ENCODE data around the gene OR52A1. TPM values are rescaled to one million over a fixed set of nuclear protein-coding genes. Genes with fewer than 3 reads are reported as not detected.
A peak's percentile ranks its signal among the peaks of the same experiment; 100 is the strongest.

Gene OR52A1
- total and polyA plus RNA-seq, 9 of the 15 experiments (the other 6 are each of a cell fraction or from before 2014, with no cell fraction given), result under 0.01 to 0.33 (median 0.13) TPM; not detected in 3

- TF ChIP-seq POLR3G (IDR thresholded peaks at IDR 0.05; ENCODE audit: extremely low read depth, insufficient read length, insufficient replicate concordance), result no peak
- no peak for TF ChIP-seq NR2C2 (CRISPR knock-in tag; IDR thresholded peaks at IDR 0.05)
- TF ChIP-seq NR2C2 (tag; IDR thresholded peaks at IDR 0.05), result no peak
- peak; percentile 69; the same call in 1 of the 2 replicates for TF ChIP-seq ZNF589 (CRISPR knock-in tag; IDR thresholded peaks at IDR 0.05; ENCODE audit: low read depth)
- TF ChIP-seq SMARCC2 (IDR thresholded peaks at IDR 0.05; ENCODE audit: low read depth), result 0 out of 2 replicates have a peak, but pooled peaks have one; percentile 50
- TF ChIP-seq BCL6 (CRISPR knock-in tag; IDR thresholded peaks at IDR 0.05), result no peak
- TF ChIP-seq PHB2 (IDR thresholded peaks at IDR 0.05; ENCODE audit: low read depth), result peak; percentile 86
- TF ChIP-seq FIP1L1 (IDR thresholded peaks at IDR 0.05; ENCODE audit: low read depth, low read length, poor library complexity, severe bottlenecking), result no peak
- TF ChIP-seq KLF16 (IDR thresholded peaks at IDR 0.05), result peak; percentile 97
- no peak for TF ChIP-seq POU5F1 (IDR thresholded peaks at IDR 0.05; ENCODE audit: borderline replicate concordance, low read depth, low read length, partially characterized antibody)
- no peak for TF ChIP-seq FOXP1 (CRISPR knock-in tag; IDR thresholded peaks at IDR 0.05)
- TF ChIP-seq MTA2 (IDR thresholded peaks at IDR 0.05; ENCODE audit: low read depth), result peak; percentile 91
- no peak for TF ChIP-seq TSC22D4 (tag; IDR thresholded peaks at IDR 0.05)
- TF ChIP-seq BRCA1 (IDR thresholded peaks at IDR 0.05), result no peak
- no peak for TF ChIP-seq BRCA1 (CRISPR knock-in tag; IDR thresholded peaks at IDR 0.05)
- no peak for TF ChIP-seq NFYB (IDR thresholded peaks at IDR 0.05; ENCODE audit: extremely low read depth, insufficient read length)
- no peak for TF ChIP-seq ILF3 (IDR thresholded peaks at IDR 0.05; ENCODE audit: borderline replicate concordance)
- no peak for TF ChIP-seq SLC30A9 (CRISPR knock-in tag; IDR thresholded peaks at IDR 0.05)
- TF ChIP-seq CBX3 (IDR thresholded peaks at IDR 0.05; ENCODE audit: borderline replicate concordance in 1 of 2, low read length in 2 of 2), result peak in 1 of 2 experiments; percentile 39; a peak in 1 of 3 replicates
- TF ChIP-seq, protein P1, sequence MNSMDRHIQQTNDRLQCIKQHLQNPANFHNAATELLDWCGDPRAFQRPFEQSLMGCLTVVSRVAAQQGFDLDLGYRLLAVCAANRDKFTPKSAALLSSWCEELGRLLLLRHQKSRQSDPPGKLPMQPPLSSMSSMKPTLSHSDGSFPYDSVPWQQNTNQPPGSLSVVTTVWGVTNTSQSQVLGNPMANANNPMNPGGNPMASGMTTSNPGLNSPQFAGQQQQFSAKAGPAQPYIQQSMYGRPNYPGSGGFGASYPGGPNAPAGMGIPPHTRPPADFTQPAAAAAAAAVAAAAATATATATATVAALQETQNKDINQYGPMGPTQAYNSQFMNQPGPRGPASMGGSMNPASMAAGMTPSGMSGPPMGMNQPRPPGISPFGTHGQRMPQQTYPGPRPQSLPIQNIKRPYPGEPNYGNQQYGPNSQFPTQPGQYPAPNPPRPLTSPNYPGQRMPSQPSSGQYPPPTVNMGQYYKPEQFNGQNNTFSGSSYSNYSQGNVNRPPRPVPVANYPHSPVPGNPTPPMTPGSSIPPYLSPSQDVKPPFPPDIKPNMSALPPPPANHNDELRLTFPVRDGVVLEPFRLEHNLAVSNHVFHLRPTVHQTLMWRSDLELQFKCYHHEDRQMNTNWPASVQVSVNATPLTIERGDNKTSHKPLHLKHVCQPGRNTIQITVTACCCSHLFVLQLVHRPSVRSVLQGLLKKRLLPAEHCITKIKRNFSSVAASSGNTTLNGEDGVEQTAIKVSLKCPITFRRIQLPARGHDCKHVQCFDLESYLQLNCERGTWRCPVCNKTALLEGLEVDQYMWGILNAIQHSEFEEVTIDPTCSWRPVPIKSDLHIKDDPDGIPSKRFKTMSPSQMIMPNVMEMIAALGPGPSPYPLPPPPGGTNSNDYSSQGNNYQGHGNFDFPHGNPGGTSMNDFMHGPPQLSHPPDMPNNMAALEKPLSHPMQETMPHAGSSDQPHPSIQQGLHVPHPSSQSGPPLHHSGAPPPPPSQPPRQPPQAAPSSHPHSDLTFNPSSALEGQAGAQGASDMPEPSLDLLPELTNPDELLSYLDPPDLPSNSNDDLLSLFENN (IDR thresholded peaks at IDR 0.05; ENCODE audit: low read depth in 2 of 2, low read length in 2 of 2), result peak in 1 of 2 experiments; percentile 79; a peak in 2 of 4 replicates
- TF ChIP-seq PHF20 (IDR thresholded peaks at IDR 0.05; ENCODE audit: partially characterized antibody), result no peak
- 0 out of 4 replicates have a peak, but pooled peaks of 1 of the 2 experiments have one; percentile 4 for TF ChIP-seq FOXK2 (conservative IDR thresholded peaks at IDR 0.05 in 1 of 2, IDR thresholded peaks at IDR 0.05 in 1 of 2; ENCODE audit: low read depth in 2 of 2)
- no peak for TF ChIP-seq TRIM25 (IDR thresholded peaks at IDR 0.05; ENCODE audit: borderline replicate concordance)
- 0 out of 2 replicates have a peak, but pooled peaks have one; percentile 22 for TF ChIP-seq LCOR (CRISPR knock-in tag; IDR thresholded peaks at IDR 0.05)
- no peak for TF ChIP-seq ELK3 (CRISPR knock-in tag; IDR thresholded peaks at IDR 0.05)
These were observed 2.8 kb downstream of the OR52A1 start (continued) for GRCh38 chr11:5151713-5152153.
